ENCODE data around the gene SH3TC1. TPM values are rescaled to one million over a fixed set of nuclear protein-coding genes. Genes with fewer than 3 reads are reported as not detected.

The SH3TC1 gene
- total RNA-seq, 1 donor from 2014 or later, result 73.1 TPM

GRCh38 chr4:8241211-8241779 lies 42.2 kb downstream of the SH3TC1 start:
- ATAC-seq (no peak), DNase-seq (no peak)
- no peak overlapping the region for H3K4me3 ChIP-seq
- H3K27me3 ChIP-seq (ENCODE audit: low read depth), result no peaks in the 10 kb centered on the region
- no peak for TF ChIP-seq CTCF (IDR thresholded peaks at IDR 0.05)
- intact Hi-C loops (cut with DNase I), result no loop called here
- peaks cover 19% of the 10 kb centered on the region for H3K4me1 ChIP-seq
- H3K36me3 ChIP-seq, result peaks cover 55% of the 10 kb centered on the region
- H3K27ac ChIP-seq, result no peak overlapping the region
- H3K9me3 ChIP-seq, result no peaks in the 10 kb centered on the region

GRCh38 chr4:8241895-8242696 lies 43.0 kb downstream of the SH3TC1 start:
- intact Hi-C loops (cut with DNase I), result no loop called here
- Histone ChIP-seq H3K27me3 (ENCODE audit: low read depth) (no peaks in the 10 kb centered on the region), H3K36me3 (peaks cover 47% of the 10 kb centered on the region), H3K27ac (peak overlapping the region; percentile 59), H3K4me3 (no peak overlapping the region), H3K4me1 (peaks cover 26% of the 10 kb centered on the region), H3K9me3 (no peaks in the 10 kb centered on the region)
- peak; percentile 76 to 81 for ATAC-seq
- TF ChIP-seq CTCF (IDR thresholded peaks at IDR 0.05), result peak; percentile 99
- DNase-seq, result peak; percentile 88

GRCh38 chr4:8242782-8243560 lies 43.9 kb downstream of the SH3TC1 start:
- intact Hi-C loops (cut with DNase I), result no loop called here
- DNase-seq (no peak), ATAC-seq (no peak)
- peak overlapping the region; percentile 59 for H3K27ac ChIP-seq
- H3K27me3 ChIP-seq (ENCODE audit: low read depth), result no peaks in the 10 kb centered on the region
- peaks cover 39% of the 10 kb centered on the region for H3K36me3 ChIP-seq
- no peaks in the 10 kb centered on the region for H3K9me3 ChIP-seq
- peaks cover 35% of the 10 kb centered on the region for H3K4me1 ChIP-seq
- no peak overlapping the region for H3K4me3 ChIP-seq
- no peak for TF ChIP-seq CTCF (IDR thresholded peaks at IDR 0.05)

DNA sequence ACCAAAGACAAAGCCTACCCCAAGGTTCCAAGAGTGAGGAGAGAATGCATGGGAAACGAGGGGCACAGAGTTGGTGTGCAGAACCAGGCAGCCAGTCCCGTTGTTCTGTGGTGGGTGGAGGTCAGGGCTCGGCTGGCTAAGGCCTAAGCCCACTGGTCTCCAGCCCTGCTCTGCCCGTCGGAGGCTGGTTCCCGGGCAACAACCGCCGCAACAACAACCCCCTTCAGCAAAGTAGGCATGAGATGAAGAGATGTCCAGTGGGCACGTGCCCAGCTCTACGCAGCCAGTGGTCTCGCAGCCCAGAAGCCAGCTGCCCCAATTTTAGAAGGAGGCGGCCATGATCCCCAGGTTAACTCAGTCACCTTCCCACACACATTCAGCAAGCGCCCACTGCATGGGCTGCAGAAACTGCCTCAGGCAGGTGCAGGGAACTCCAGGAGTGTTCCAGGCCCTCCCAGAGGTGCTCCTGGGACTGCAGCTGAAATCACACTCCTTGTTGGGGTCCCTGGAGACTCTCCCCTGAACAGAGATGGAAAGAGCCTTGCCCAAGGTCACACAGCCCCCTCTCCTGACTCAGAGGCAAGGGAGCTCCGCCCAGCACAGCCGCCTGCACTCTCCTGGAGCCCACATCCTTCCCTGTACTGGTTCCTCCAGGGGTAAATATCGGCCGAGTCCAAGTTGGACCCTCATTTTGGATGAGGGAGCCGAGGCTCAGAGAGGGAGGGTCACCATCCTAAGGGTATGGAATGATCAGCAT lies 45.1 kb downstream of the SH3TC1 start:
- peaks cover 41% of the 10 kb centered on the region for H3K4me1 ChIP-seq
- no peaks in the 10 kb centered on the region for H3K27me3 ChIP-seq (ENCODE audit: low read depth)
- no peak for ATAC-seq
- no peaks in the 10 kb centered on the region for H3K9me3 ChIP-seq
- no peak for DNase-seq
- no peak overlapping the region for H3K4me3 ChIP-seq
- no peak for TF ChIP-seq CTCF (IDR thresholded peaks at IDR 0.05)
- intact Hi-C loops (cut with DNase I), result no loop called here
- no peak overlapping the region for H3K27ac ChIP-seq
- H3K36me3 ChIP-seq, result peaks cover 29% of the 10 kb centered on the region

- Histone ChIP-seq H3K27me3 (ENCODE audit: low read depth) (no peaks in the 10 kb centered on the region), H3K27ac (no peak overlapping the region), H3K9me3 (no peaks in the 10 kb centered on the region), H3K4me3 (no peak overlapping the region), H3K36me3 (peaks cover 24% of the 10 kb centered on the region), H3K4me1 (peaks cover 41% of the 10 kb centered on the region)
- intact Hi-C loops (cut with DNase I), result no loop called here
- no peak for DNase-seq
- TF ChIP-seq CTCF (IDR thresholded peaks at IDR 0.05), result no peak
- ATAC-seq, result no peak
Observed at GRCh38 chr4:8244931-8245460, 45.9 kb downstream of the SH3TC1 start.
